Measurements from ENCODE around the gene PSG3.
"Not testable (repeated sequence)": the region's sequence is repeated elsewhere in the genome, so short reads cannot be mapped to it uniquely, and the experiment has no call there.

The PSG3 gene

GRCh38 chr19:42740381-42740780 lies at the start of gene PSG3:
PSG3 (minus strand) TSS chr19:42740481; CDS start chr19:42740384, 97 bp downstream.
- DNase-seq = not testable (repeated sequence)

DNA sequence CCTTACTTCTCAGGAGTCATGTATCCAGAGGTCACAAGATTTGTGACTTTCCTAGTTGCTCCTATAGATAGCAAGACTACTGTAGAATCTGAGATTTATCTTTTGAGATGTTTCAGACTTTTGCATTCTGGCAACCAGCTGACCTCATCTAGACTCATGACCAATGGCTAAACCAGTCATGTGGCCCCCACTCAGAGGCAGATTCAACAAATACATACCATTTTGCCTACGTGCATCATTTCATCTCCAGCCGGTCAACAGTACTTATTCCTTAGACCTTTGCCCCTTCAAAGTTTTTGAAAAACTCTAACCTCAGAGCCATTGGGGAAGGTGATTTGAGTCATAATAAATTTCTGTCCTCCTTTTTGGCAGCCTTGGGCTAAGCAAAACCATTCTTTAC lies 48.5 kb upstream of the PSG3 start:
- DNase-seq = not testable (repeated sequence)

GRCh38 chr19:42787766-42788165 lies 47.5 kb upstream of the PSG3 start:
- not testable (repeated sequence) for DNase-seq

DNA sequence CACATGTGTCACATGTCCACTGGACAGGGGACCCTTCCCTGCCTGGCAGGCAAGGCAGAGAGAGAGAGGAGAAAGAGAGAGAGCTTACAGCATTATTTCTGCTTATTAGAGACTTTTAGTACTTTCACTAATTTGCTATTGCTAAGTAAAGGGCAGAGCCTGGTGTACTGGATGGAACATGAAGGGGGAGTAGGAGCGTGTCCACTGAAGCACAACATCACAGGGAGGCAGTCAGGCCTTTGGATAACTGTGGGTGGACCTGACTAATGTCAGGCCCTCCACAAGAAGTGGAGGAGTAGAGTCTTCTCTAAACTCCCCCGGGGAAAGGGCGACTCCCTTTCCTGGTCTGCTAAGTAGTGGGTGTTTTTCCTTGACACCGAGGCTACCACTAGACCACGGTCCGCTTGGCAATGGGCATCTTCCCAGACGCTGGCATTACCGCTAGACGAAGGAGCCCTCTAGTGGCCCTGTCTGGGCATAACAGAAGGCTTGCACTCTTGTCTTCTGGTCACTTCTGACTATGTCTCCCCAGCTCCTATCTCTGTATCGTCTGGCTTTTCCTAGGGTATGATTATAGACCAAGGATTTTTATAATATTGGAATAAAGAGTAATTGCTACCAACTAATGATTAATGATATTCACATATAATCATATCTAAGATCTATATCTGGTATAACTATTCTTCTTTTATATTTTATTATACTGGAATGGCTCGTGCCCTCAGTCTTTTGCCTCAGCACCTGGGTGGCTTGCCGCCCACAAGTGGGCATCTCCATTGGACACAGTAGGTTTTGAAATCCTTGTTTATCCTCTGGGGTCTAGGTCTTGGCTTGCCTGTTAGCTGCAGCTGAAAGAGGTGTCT lies 36.7 kb upstream of the PSG3 start:
- DNase-seq = not testable (repeated sequence)

- not testable (repeated sequence) for DNase-seq
These were observed 34.4 kb upstream of the PSG3 start for GRCh38 chr19:42774510-42775158.

- DNase-seq = not testable (repeated sequence)
These were observed 27.0 kb upstream of the PSG3 start for GRCh38 chr19:42767319-42767718.

DNA sequence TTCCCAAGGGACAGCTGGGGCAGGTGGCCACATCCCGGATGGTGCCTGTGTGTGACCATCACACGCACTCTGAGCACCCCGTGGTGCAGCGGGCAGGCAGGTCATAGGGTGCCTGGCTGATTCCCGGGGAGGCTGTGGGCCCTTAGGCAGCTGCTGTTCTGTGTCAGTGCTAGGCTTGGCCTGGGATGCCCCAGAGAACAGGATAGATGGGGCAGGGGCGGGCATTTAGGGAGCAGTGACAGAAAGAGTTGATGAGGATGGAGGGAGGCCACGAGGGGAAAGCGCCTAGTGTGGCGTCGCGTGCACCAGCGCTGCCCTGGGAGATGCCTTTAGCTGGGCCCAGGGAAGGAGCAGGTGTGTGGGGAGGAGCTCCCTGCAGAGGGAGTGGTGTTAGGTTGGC lies 26.6 kb upstream of the PSG3 start:
- not testable (repeated sequence) for DNase-seq

- no peak for DNase-seq
These were observed 24.6 kb upstream of the PSG3 start for GRCh38 chr19:42764836-42765235.

GRCh38 chr19:42762789-42763188 lies 22.5 kb upstream of the PSG3 start:
- no peak for DNase-seq

DNA sequence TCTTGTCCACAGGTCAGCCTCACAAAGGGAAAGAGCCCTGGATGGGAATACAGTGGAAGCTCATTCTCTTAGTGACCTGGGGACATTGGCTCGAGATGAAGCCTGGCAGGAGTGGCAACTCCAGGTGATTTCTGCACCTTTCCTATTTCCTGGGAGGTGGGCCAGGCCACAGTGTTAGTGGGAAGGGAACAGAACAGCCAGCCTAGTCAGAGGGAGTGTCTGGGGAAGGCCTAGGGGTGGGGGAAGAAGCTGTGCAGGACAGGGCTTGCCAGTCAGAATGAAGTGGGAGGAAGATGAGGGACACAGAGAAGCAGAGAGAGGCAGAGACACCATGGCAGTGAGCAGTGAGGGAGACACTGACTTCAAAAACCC lies 21.6 kb upstream of the PSG3 start:
- DNase-seq = not testable (repeated sequence)

GRCh38 chr19:42760954-42761923 lies 21.0 kb upstream of the PSG3 start:
- DNase-seq = not testable (repeated sequence)

DNA sequence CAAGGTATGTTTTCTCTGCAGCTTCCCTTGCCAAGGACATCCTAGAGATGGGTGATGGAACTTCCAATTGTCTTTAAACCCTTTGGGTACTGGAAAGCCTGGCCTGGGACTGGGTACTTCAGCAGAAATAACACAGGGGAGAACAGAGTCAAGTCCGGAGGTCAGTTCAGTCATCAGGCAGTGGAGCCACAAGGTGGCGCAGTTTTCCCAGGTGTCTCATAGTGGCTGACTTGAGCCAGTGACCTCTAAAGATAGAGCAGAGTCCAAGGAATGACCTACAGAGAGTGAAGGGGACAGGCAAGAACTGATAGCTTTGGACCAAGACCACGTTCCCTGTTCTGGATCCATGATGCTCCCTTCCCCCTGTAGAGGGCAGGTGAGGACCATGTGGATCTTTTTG lies 18.4 kb upstream of the PSG3 start:
- DNase-seq = not testable (repeated sequence)

- DNase-seq = not testable (repeated sequence)
These were observed 12.0 kb upstream of the PSG3 start for GRCh38 chr19:42752246-42752645.

DNA sequence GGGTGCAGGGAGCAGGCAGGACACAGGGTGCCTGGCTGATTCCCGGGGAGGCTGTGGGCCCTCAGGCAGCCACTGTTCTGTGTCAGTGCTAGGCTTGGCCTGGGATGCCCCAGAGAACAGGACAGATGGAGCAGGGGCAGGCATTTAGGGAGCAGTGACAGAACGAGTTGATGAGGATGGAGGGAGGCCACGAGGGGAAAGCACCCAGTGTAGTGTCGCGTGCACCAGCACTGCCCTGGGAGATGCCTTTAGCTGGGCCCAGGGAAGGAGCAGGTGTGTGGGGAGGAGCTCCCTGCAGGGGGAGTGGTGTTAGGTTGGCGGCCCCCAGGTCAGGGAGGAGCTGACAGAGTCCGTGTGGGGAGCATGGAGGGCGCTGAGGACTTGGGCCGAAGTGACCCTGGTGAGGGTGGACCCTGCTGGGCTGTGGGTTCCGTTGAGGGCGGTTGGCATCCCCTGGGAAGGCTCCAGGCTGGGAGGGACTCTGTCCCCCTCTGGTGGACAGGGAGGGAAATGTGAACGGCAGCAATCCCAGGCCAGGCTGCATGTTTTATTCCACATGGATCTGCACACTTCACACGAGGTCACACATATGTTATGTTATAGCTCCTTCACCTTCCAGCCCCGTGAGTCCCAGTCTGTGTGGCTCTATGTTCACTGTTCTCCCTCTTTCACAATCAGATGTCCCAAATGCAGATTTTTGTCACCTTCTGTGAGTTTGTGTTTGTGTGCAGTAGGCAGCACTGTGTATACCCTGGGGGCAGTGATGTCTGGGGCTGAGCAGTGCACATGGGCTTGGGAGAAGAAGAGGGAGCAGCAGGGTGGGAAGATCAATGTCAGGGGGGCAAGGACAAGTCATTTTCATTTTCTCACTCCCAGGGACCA lies 1.7 kb upstream of the PSG3 start:
- DNase-seq = not testable (repeated sequence)

DNA sequence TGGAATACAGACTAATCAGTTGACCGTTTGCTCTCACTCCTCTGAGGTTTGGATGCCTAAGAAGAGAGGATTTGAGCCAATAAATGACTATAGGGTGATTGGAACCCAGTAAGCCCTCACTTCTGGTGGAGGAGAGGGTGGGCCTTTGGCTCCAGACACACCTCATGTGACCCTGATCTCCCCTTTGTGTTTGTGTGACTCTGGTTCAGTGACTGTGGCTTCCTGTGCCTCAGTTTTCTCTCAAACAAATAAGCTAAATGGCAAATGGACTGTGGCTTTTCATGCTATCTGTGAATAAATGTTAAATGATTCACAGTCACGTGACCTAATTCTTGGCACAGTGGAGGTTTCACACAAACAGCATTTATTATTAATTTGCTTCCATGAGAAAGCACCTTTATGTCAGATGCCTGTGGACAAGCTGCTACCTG lies 2.7 kb downstream of the PSG3 start:
- not testable (repeated sequence) for DNase-seq

DNA sequence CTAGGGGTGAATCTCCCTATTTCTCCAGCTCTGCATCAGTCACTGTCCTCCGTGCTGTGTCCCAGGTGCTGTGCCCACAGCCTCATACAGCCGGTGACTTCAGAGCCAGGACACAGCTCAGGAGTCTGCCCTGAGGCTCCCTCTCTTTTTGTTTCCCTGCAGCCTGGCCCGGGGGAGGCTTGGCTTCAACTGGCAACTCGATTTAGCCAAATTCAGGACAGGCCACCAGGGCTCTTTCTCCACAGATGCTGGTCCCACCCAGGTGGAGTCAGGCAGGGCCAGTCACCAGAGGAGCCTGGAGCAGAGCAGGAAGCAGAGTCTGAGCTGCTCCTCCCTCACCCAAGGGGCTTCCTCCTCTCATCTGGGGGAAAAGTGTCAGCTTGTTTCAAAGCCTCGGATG lies 11.9 kb downstream of the PSG3 start:
- DNase-seq = not testable (repeated sequence)

DNA sequence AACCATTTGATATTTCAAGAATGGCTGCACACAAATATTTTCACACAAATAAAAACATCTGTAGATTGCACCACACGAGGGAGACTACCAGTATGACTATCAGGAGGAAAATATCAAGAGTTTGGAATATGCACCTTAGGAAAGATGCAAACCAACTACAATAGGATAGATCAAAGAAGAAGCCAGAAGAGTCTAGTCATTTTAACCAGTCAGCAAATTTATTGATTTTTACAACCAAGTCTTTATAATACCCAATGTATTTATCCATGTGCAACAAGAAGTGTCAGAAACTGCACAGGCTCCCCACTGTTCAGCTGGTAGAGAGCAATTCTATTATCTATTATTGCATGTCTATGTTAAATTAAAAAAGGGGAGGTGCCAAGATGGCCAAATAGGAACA lies 26.3 kb downstream of the PSG3 start:
- DNase-seq = not testable (repeated sequence)

DNA sequence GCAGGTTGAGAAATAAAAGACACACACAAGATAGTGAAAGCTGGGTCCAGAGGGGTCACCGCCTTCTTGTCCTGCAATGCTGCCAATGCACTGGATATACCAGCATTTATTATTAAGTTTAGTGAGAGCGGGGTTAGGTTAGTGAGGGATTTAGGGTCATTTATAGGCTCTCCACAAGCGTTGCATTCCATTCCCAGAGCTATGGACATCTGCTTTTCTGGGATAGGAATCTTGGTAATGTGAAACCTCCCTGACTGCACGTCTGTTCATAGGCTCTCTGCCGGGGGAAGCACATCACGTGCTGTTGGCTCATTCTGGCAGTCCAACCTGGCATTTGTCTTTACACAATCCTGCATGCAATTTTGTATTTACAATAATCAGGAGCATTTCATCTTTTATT lies 27.5 kb downstream of the PSG3 start:
- not testable (repeated sequence) for DNase-seq

- not testable (repeated sequence) for DNase-seq
These were observed 29.3 kb downstream of the PSG3 start for GRCh38 chr19:42710986-42711385.

GRCh38 chr19:42697884-42698283 lies 42.4 kb downstream of the PSG3 start:
- DNase-seq = no peak

DNA sequence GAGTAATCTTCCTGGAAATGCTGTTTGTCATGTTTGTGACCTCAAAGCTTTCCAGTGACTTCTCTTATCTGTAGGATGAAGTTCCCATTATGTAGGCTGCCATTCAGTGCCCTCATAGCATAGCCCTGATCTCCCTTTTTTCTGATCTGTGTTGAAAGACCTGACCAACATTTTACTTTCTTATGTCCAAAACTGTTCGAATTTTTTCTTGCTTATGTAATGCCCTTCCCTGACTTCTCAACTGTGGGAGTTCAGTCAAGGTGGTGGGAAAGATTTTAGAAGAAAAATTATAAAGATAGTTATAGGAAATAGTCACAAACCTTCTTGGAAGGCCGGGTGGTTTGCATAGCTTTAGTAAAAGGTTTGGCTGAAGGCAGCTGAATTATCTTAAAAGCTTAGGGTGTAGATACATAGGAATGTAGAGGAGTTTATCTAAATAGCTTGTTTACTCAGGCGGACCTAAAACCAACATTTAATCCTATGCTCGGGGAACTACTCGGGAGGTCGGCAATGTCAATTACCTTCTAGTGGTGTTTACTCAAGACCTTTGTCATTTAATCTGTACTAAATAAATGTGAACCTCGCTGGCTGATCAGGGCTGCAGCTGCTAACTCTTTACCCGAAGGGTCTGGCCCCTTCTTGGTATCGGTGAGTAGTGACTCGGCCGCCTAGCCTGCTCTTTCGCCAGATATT lies 44.3 kb downstream of the PSG3 start:
- DNase-seq = no peak
